GM12878 (cell line): ENCODE results near the gene EFCAB7. TPM values are rescaled to one million over a fixed set of nuclear protein-coding genes. Genes with fewer than 3 reads are reported as not detected.
A peak's percentile ranks its signal among the peaks of the same experiment; 100 is the strongest.

Experiments used
- BHLHE40 ChIP-seq, 2 experiments: fragments of 450-650 bp in 1 of 2; IDR thresholded peaks; 2 replicates each; pipeline ENCODE4 v1.6.1; 2011 to 2017; ENCODE audit warnings: low read depth in 2 of 2, borderline replicate concordance in 1 of 2, improper control_type of control experiment in 1 of 2, low read length in 1 of 2, mild to moderate bottlenecking in 1 of 2
- BMI1 ChIP-seq: fragments of 450-650 bp; IDR thresholded peaks from 2 replicates; pipeline ENCODE4 v1.6.1; 2016; ENCODE audit warnings: mild to moderate bottlenecking, moderate library complexity, borderline replicate concordance
- CBFB ChIP-seq: IDR thresholded peaks from 2 replicates; pipeline ENCODE4 v1.6.1; 2016; ENCODE audit warnings: antibody characterized with exemption, low read depth
- EGR1 ChIP-seq, 2 experiments: IDR thresholded peaks; 1 replicate in 1 of 2; 2 replicates in 1 of 2; pipeline ENCODE4 v1.6.1; 2011 to 2012; ENCODE audit warnings: low read depth in 2 of 2, low read length in 2 of 2, borderline replicate concordance in 1 of 2, mild to moderate bottlenecking in 1 of 2, moderate library complexity in 1 of 2
- ESRRA ChIP-seq: IDR thresholded peaks from 2 replicates; pipeline ENCODE4 v1.6.1; 2012; ENCODE audit warnings: mild to moderate bottlenecking, low read length, improper control_type of control experiment
- FOS ChIP-seq: IDR thresholded peaks from 3 replicates; pipeline ENCODE4 v1.6.1; 2011; ENCODE audit warnings: borderline replicate concordance; ENCODE audit not compliant: insufficient read length; ENCODE audit errors: extremely low read depth
- GATAD2B ChIP-seq: fragments of 450-650 bp; conservative IDR thresholded peaks from 2 replicates; pipeline ENCODE4 v1.6.1; 2017; ENCODE audit warnings: low read depth, mild to moderate bottlenecking, moderate library complexity
- HDAC6 ChIP-seq: fragments of 200-600 bp; sonication (generic); IDR thresholded peaks from one replicate; pipeline ENCODE4 v1.8.0; 2017; ENCODE audit warnings: antibody characterized with exemption; ENCODE audit not compliant: unreplicated experiment
- HDGF ChIP-seq: fragments of 450-650 bp; IDR thresholded peaks from 2 replicates; pipeline ENCODE4 v1.6.1; 2016; ENCODE audit warnings: antibody characterized with exemption
- KAT2A ChIP-seq: conservative IDR thresholded peaks from 2 replicates; pipeline ENCODE4 v1.6.1; 2011; ENCODE audit warnings: low read depth, low read length; ENCODE audit not compliant: control insufficient read depth
- KLF5 ChIP-seq: fragments of 450-650 bp; IDR thresholded peaks from 2 replicates; pipeline ENCODE4 v1.6.1; 2014; ENCODE audit warnings: mild to moderate bottlenecking; ENCODE audit not compliant: partially characterized antibody
- LARP7 ChIP-seq: fragments of 450-650 bp; IDR thresholded peaks from 2 replicates; pipeline ENCODE4 v1.6.1; 2017; ENCODE audit warnings: mild to moderate bottlenecking
- MTA3 ChIP-seq: IDR thresholded peaks from 2 replicates; pipeline ENCODE4 v1.6.1; 2012; ENCODE audit warnings: low read length, inconsistent platforms, borderline replicate concordance
- NR2C2 ChIP-seq: IDR thresholded peaks from 2 replicates; pipeline ENCODE4 v1.6.1; 2011; ENCODE audit warnings: borderline replicate concordance, low read depth; ENCODE audit not compliant: control insufficient read depth, insufficient read length
- PML ChIP-seq: IDR thresholded peaks from 2 replicates; pipeline ENCODE4 v1.6.1; 2012; ENCODE audit warnings: low read length, inconsistent platforms
- POLR2AphosphoS2 ChIP-seq: IDR thresholded peaks from 2 replicates; pipeline ENCODE4 v1.6.1; 2011; ENCODE audit warnings: low read depth, mild to moderate bottlenecking, low read length, improper control_type of control experiment, moderate library complexity
- POLR2AphosphoS5 ChIP-seq: IDR thresholded peaks from 2 replicates; pipeline ENCODE4 v1.6.1; 2011; ENCODE audit warnings: mild to moderate bottlenecking, low read length, inconsistent platforms
- RCOR1 ChIP-seq: conservative IDR thresholded peaks from 2 replicates; pipeline ENCODE4 v1.6.1; 2012; ENCODE audit warnings: low read depth, low read length, improper control_type of control experiment
- RFX5 ChIP-seq: IDR thresholded peaks from 2 replicates; pipeline ENCODE4 v1.6.1; 2011; ENCODE audit warnings: low read depth, low read length, improper control_type of control experiment
- SMAD5 ChIP-seq: IDR thresholded peaks from 2 replicates; pipeline ENCODE4 v1.6.1; 2016; ENCODE audit warnings: antibody characterized with exemption, low read depth
- SP1 ChIP-seq: IDR thresholded peaks from one replicate; pipeline ENCODE4 v1.6.1; 2011; ENCODE audit warnings: low read depth, low read length
- TBL1XR1 ChIP-seq: IDR thresholded peaks from 2 replicates; pipeline ENCODE4 v1.6.1; 2012; ENCODE audit warnings: low read depth, low read length, improper control_type of control experiment
- ZNF207 ChIP-seq: fragments of 450-650 bp; IDR thresholded peaks from 2 replicates; pipeline ENCODE4 v1.6.1; 2014; ENCODE audit warnings: antibody characterized with exemption, mild to moderate bottlenecking, borderline replicate concordance
- ZZZ3 ChIP-seq: IDR thresholded peaks from 2 replicates; pipeline ENCODE4 v1.6.1; 2011; ENCODE audit warnings: low read depth; ENCODE audit not compliant: control insufficient read depth, insufficient read length
- polyA plus RNA-seq, 11 experiments: library from polyadenylated mRNA; depleted of rRNA in 4 of 11; unstranded in 6 of 11; stranded (reverse) in 5 of 11; fragments of >200 nt; fragmentation: Nextera tagmentation in 4 of 11; fragmentation: Illumina TruSeq in 1 of 11; extraction: Ambion mirVana in 4 of 11; extraction: Trizol in 1 of 11; gene quantifications; 1 replicate in 1 of 11; 2 replicates in 10 of 11; pipeline versions ENCODE4 v1.2.1 to v1.2.3, GENCODE V29; 2011 to 2016; ENCODE audit warnings: inconsistent platforms in 2 of 11, missing spikeins in 2 of 11, low read depth in 1 of 11
- total RNA-seq, 4 experiments: library from RNA; depleted of rRNA in 3 of 4; stranded (reverse); fragments of >200 nt in 3 of 4; fragmentation: Illumina TruSeq in 1 of 4; extraction: Trizol in 1 of 4; gene quantifications; 2 replicates each; pipeline versions ENCODE4 v1.2.1 to v1.2.3, GENCODE V29; 2013 to 2021
- TF ChIP-seq, protein P1 (sequence below): fragments of 450-650 bp; conservative IDR thresholded peaks from 2 replicates; pipeline ENCODE4 v1.6.1; 2017; ENCODE audit warnings: mild to moderate bottlenecking, moderate library complexity
- TF ChIP-seq, protein P2 (sequence below): IDR thresholded peaks from 2 replicates; pipeline ENCODE4 v1.6.1; 2012; ENCODE audit warnings: low read length, inconsistent platforms

EFCAB7 gene
- total and polyA plus RNA-seq, 10 of the 15 experiments (the other 5 are each of a cell fraction or from before 2014, with no cell fraction given), result 4.4 to 9.8 (median 5.7) TPM

DNA sequence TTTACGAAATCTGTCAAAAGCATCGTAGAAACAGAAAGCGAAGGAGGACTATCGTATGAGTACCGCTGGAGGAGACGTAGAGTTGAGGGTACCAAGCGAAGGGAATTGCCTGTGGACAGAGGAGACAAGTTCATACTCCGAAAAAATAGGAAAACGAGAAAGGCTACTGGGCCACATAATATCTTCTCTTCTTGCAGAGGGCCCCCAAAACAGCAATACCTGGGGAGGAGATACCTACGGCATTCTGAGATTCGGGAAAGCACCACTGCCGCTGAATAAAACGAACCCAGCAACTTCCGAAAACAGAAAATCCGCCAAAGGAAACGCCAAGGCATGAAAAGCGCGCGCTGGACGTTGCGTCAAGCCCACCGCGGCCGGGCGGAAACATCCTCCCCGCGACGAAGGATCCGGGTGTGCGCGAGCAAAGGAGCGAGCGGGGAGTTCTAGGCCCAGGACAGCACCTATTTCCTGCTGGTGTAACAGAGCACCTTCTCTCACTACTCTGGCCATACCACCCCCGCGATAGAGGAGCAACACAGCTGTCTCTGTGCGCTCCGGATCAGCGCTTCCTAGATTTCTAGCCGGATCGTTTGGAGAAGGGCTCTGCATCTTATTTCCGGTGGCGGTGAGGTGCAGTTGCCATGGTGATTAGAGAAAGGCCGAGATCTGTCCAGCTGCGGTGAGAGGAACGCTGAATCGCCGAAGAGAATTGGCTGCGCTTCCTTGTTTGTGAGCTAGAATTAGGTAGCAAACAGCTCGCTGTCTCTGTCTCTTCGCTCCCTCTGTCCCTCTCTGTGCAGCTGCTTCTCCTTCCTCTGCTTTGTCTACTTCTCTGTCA lies at the start of gene EFCAB7, which contains the start of gene ITGB3BP (continued):
- TF ChIP-seq KAT2A (no peak), TBL1XR1 (no peak), SMAD5 (0 out of 2 replicates have a peak, but pooled peaks have one; percentile 20), KLF5 (peak; percentile 94), CBFB (peak; percentile 82; the same call in 1 of the 2 replicates), ZZZ3 (peak; percentile 87), POLR2AphosphoS5 (peak; percentile 91), EGR1 (IDR thresholded peaks at IDR 0.05; ENCODE audit: borderline replicate concordance in 1 of 2, low read depth in 2 of 2, low read length in 2 of 2) (peak; percentile 46 to 93), BMI1 (peak; percentile 98), ESRRA (no peak), ZNF207 (peak; percentile 100), RCOR1 (0 out of 2 replicates have a peak, but pooled peaks have one; percentile 50), BHLHE40 (IDR thresholded peaks at IDR 0.05; ENCODE audit: borderline replicate concordance in 1 of 2, low read depth in 2 of 2, low read length in 1 of 2) (peak; percentile 74 to 93; a peak in 3 of 4 replicates), NR2C2 (no peak), GATAD2B (peak; percentile 90), LARP7 (peak; percentile 97), HDGF (0 out of 2 replicates have a peak, but pooled peaks have one; percentile 47), RFX5 (no peak), SP1 (peak; percentile 45), PML (peak; percentile 88; the same call in 1 of the 2 replicates), HDAC6 (no peak), POLR2AphosphoS2 (no peak), FOS (no peak), MTA3 (no peak)
- TF ChIP-seq, protein P1, sequence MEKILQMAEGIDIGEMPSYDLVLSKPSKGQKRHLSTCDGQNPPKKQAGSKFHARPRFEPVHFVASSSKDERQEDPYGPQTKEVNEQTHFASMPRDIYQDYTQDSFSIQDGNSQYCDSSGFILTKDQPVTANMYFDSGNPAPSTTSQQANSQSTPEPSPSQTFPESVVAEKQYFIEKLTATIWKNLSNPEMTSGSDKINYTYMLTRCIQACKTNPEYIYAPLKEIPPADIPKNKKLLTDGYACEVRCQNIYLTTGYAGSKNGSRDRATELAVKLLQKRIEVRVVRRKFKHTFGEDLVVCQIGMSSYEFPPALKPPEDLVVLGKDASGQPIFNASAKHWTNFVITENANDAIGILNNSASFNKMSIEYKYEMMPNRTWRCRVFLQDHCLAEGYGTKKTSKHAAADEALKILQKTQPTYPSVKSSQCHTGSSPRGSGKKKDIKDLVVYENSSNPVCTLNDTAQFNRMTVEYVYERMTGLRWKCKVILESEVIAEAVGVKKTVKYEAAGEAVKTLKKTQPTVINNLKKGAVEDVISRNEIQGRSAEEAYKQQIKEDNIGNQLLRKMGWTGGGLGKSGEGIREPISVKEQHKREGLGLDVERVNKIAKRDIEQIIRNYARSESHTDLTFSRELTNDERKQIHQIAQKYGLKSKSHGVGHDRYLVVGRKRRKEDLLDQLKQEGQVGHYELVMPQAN, result peak; percentile 94
- TF ChIP-seq, protein P2, sequence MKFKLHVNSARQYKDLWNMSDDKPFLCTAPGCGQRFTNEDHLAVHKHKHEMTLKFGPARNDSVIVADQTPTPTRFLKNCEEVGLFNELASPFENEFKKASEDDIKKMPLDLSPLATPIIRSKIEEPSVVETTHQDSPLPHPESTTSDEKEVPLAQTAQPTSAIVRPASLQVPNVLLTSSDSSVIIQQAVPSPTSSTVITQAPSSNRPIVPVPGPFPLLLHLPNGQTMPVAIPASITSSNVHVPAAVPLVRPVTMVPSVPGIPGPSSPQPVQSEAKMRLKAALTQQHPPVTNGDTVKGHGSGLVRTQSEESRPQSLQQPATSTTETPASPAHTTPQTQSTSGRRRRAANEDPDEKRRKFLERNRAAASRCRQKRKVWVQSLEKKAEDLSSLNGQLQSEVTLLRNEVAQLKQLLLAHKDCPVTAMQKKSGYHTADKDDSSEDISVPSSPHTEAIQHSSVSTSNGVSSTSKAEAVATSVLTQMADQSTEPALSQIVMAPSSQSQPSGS, result 0 out of 2 replicates have a peak, but pooled peaks have one; percentile 19
